HL-60 (cell line): Measurements from ENCODE around the gene MLH1.

Source experiments
- CTCF ChIP-seq: IDR thresholded peaks from one replicate; pipeline ENCODE4 v1.5.1; 2011; ENCODE audit warnings: low read length, control low read depth, inconsistent platforms; ENCODE audit not compliant: insufficient read depth
- GABPA ChIP-seq: IDR thresholded peaks from 2 replicates; pipeline ENCODE4 v1.6.1; 2012; ENCODE audit warnings: low read depth
- POLR2AphosphoS5 ChIP-seq: IDR thresholded peaks from 2 replicates; pipeline ENCODE4 v1.6.1; 2012; ENCODE audit warnings: low read depth
- REST ChIP-seq: IDR thresholded peaks from 2 replicates; pipeline ENCODE4 v1.6.1; 2012; ENCODE audit warnings: low read depth; ENCODE audit not compliant: insufficient replicate concordance
- SPI1 ChIP-seq: IDR thresholded peaks from 2 replicates; pipeline ENCODE4 v1.6.1; 2012; ENCODE audit warnings: low read depth, mild to moderate bottlenecking, borderline replicate concordance

GRCh38 chr3:37100411-37100810, 107.1 kb downstream of the MLH1 start:
- TF ChIP-seq CTCF (no peak), GABPA (no peak), POLR2AphosphoS5 (no peak), REST (no peak), SPI1 (no peak)
